Activated CD8-positive, alpha-beta T cell treated with anti-CD3 and anti-CD28 coated beads for 36 hours (primary cell): Measurements from ENCODE around the gene WDR1. TPM values are rescaled to one million over a fixed set of nuclear protein-coding genes. Genes with fewer than 3 reads are reported as not detected.

Experiments
- ATAC-seq: fragments of 200-7000 bp; cut with Tn5 transposase; one replicate; pipeline ENCODE4 v1.10.0; 2021; ENCODE audit warnings: mild to moderate bottlenecking, moderate library complexity
- CTCF ChIA-PET: fragments of 350-600 bp; sonication (Branson Sonifier 250); formaldehyde crosslinking; loops from one replicate; lab custom pipeline; 2021; ENCODE audit warnings: antibody characterized with exemption; lab: Charles Lee
- POLR2A ChIA-PET: fragments of 350-600 bp; sonication (Branson Sonifier 250); formaldehyde crosslinking; loops from one replicate; lab custom pipeline; 2021; ENCODE audit warnings: antibody characterized with exemption; lab: Charles Lee
- DNase-seq: peaks from one replicate; pipeline ENCODE4 v3.0.0-alpha.2; 2020
- H3K27ac Mint-ChIP-seq: one replicate; pipeline ENCODE4 v1.8.0; 2021; ENCODE audit warnings: mild to moderate bottlenecking, mixed read lengths
- H3K27me3 Mint-ChIP-seq: one replicate; pipeline ENCODE4 v1.8.0; 2021; ENCODE audit warnings: mixed read lengths
- H3K36me3 Mint-ChIP-seq: one replicate; pipeline ENCODE4 v1.8.0; 2021; ENCODE audit warnings: low read depth, mixed read lengths
- H3K4me1 Mint-ChIP-seq: one replicate; pipeline ENCODE4 v1.8.0; 2021; ENCODE audit warnings: low read depth, mixed read lengths
- H3K4me3 Mint-ChIP-seq: one replicate; pipeline ENCODE4 v1.8.0; 2021; ENCODE audit warnings: mild to moderate bottlenecking, moderate library complexity, mixed read lengths
- H3K9me3 Mint-ChIP-seq: one replicate; pipeline ENCODE4 v1.8.0; 2021; ENCODE audit warnings: mixed read lengths
- intact Hi-C: fragments of 100-400 bp; cut with micrococcal nuclease; formaldehyde crosslinking; loops from one replicate; pipeline ENCODE4 v1.10.0; 2022
- total RNA-seq, 2 experiments: library from RNA; stranded (reverse); gene quantifications; one replicate each; pipeline ENCODE4 v1.2.3, GENCODE V29; 2021
- TF ChIP-seq, protein P1 (sequence below): fragments of 200-600 bp; IDR thresholded peaks from one replicate; pipeline ENCODE4 v1.8.0; 2022; ENCODE audit warnings: antibody characterized with exemption, mild to moderate bottlenecking

Gene WDR1
- total RNA-seq, 2 experiments from 2014 or later, result 390 to 393 TPM

DNA sequence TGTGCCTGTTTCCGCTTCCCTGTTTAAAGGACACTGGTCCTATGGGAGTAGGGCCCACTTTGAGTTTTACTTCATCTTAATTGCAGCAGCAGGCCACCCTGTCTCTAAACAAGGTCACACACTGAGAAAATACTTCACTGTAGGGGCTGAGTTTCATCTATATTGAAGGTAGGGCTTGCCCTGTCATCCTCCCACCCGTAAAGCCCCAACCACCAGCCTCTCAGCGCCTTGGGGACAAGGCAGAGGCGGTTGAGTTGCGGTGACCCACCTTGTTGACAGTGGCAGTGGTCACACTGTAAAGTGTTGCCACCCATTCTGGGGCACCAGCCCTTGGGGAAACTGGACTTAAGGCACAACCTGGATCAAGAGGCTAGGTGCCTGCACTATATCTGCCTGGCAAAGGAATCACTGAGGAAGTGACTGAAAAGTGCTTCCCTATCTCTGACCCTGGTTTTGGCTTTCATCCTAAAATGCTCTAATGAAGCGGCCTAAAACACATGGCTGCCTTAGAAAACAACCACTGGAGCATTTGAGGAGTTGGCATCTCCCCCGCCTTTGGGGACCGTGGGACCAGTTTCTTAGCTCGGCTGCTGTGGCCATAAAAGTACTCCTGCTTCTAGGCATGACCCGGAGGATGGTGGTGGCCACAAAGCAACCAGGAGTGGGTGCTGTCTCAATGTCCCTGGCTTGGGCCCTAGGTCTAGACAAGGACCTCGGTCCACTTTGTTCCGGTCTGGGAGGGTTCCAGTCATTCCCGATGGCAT is 7.8 kb upstream of the WDR1 start:
- TF ChIP-seq, protein P1, sequence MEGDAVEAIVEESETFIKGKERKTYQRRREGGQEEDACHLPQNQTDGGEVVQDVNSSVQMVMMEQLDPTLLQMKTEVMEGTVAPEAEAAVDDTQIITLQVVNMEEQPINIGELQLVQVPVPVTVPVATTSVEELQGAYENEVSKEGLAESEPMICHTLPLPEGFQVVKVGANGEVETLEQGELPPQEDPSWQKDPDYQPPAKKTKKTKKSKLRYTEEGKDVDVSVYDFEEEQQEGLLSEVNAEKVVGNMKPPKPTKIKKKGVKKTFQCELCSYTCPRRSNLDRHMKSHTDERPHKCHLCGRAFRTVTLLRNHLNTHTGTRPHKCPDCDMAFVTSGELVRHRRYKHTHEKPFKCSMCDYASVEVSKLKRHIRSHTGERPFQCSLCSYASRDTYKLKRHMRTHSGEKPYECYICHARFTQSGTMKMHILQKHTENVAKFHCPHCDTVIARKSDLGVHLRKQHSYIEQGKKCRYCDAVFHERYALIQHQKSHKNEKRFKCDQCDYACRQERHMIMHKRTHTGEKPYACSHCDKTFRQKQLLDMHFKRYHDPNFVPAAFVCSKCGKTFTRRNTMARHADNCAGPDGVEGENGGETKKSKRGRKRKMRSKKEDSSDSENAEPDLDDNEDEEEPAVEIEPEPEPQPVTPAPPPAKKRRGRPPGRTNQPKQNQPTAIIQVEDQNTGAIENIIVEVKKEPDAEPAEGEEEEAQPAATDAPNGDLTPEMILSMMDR, result no peak
- Mint-ChIP-seq H3K36me3 (no peaks in the 10 kb centered on the region), H3K9me3 (no peaks in the 10 kb centered on the region), H3K4me1 (peaks cover 49% of the 10 kb centered on the region), H3K27ac (peak overlapping the region; percentile 72), H3K27me3 (no peaks in the 10 kb centered on the region), H3K4me3 (no peak overlapping the region)
- ChIA-PET CTCF (interaction anchor here (1.0 to 1.6 kb wide), 4 partner anchors 16 to 109 kb away, joined by 3 to 5 read pairs (median 4); no protein-coding TSS in a partner anchor), POLR2A (interaction anchor here (1.0 to 9.4 kb wide), 3 partner anchors 18 to 29 kb away, joined by 3 to 139 read pairs (median 6); no protein-coding TSS in a partner anchor)
- intact Hi-C loops, result loop anchor here (5.0 kb wide), 1 partner anchor 58 kb away; no protein-coding TSS in a partner anchor
- DNase-seq (peak; percentile 35), ATAC-seq (peak; percentile 57)

DNA sequence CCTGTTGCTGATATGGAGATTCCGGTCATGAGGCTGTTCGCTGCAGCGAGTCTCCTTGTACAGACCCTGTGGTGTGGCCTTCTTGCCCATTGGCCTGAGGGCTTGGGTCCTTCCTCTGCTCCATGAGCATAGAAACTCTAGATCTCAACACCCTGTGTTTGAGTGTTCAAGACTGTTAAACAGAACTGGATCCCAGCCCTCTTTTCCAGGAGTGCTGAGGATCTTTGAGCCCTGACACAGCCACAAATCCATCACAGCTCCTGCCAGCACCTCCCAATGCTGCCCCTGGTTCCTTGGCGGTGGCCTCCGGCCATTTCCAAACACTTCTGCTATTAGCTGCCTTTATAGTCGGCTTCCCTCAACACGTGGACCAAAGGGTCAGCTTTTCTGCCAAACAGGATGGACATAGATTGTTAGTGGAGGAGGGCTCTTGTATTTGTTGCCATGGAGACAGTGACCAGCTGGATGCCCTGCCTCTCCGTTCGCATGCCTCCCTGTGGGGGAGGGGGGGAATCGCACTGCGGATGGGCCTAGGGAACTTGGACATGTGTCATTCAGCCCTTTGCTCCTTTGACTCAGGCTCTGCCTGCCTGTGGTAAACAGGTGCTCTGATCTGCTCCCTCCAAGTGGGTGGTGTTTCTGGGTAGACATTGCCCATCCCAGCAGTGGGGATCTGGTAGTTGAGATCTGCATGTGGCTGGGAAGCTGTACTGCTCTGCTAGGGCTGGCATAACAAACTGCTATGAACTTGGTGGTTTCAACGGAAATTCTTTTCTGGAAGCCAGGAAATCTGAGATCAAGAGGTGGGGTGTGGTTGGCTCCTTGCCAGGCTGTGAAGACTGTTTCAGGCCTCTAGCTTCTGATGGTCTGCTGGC is 6.9 kb upstream of the WDR1 start:
- H3K4me1 Mint-ChIP-seq, result peaks cover 58% of the 10 kb centered on the region
- intact Hi-C loops, result loop anchor here (5.0 kb wide), 1 partner anchor 59 kb away; no protein-coding TSS in a partner anchor
- H3K36me3 Mint-ChIP-seq, result no peaks in the 10 kb centered on the region
- H3K9me3 Mint-ChIP-seq, result no peaks in the 10 kb centered on the region
- no peak overlapping the region for H3K4me3 Mint-ChIP-seq
- no peaks in the 10 kb centered on the region for H3K27me3 Mint-ChIP-seq
- ChIA-PET POLR2A (interaction anchor here (1.0 to 9.4 kb wide), 3 partner anchors 17 to 28 kb away, joined by 3 to 139 read pairs (median 6); no protein-coding TSS in a partner anchor), CTCF (interaction anchor here (0.7 to 1.4 kb wide), 4 partner anchors 27 to 338 kb away, joined by 3 to 5 read pairs (median 4); no protein-coding TSS in a partner anchor)
- DNase-seq (peak; percentile 51), ATAC-seq (peak; percentile 76)
- H3K27ac Mint-ChIP-seq, result peak overlapping the region; percentile 72
- TF ChIP-seq, protein P1, result no peak

DNA sequence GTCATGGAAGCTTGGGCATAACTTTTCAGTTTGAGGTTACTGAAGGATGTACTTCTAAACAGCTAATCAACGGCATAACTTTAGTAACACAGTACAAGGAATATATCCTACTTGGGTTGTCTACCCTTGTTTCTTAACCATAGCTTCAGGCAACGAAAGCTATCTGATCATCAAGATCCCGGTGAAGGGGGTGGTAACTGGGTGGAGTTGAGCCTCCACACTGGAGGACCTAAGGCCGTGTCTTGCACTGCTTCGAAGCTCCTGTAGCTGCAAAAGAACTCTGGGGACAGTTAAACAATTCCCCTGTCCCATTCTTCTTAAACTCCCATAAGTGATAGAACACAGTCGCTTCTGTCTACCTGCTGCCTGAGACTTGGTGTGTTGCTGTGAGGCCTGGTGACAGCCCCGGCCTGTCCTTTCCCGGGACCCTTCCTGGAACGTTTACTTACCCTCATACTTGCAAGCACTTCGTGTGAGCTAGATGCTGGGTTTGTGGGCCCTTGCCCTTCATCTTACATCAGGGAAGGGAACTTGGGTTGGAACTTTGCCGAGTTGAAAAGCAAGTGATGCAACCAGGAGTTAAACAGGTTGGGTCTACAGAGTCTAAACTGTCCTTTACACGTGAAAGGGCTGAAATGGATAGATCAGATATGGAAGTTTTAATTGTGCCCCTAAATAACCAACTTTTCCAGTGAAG is 5.8 kb upstream of the WDR1 start:
- Mint-ChIP-seq H3K4me1 (peaks cover 68% of the 10 kb centered on the region), H3K27ac (no peak overlapping the region), H3K27me3 (no peaks in the 10 kb centered on the region), H3K9me3 (no peaks in the 10 kb centered on the region), H3K36me3 (no peaks in the 10 kb centered on the region), H3K4me3 (no peak overlapping the region)
- ATAC-seq, result no peak
- intact Hi-C loops, result loop anchor here (5.0 kb wide), 1 partner anchor 60 kb away; no protein-coding TSS in a partner anchor
- POLR2A ChIA-PET, result interaction anchor here (9.4 to 24.9 kb wide), 2 partner anchors 16 to 31 kb away, joined by 139 to 403 read pairs; no protein-coding TSS in a partner anchor
- TF ChIP-seq, protein P1, result no peak
- DNase-seq, result no peak
- CTCF ChIA-PET, result interaction anchor here (0.6 to 1.4 kb wide), 3 partner anchors 33 to 416 kb away, joined by 3 to 4 read pairs (median 3); no protein-coding TSS in a partner anchor

DNA sequence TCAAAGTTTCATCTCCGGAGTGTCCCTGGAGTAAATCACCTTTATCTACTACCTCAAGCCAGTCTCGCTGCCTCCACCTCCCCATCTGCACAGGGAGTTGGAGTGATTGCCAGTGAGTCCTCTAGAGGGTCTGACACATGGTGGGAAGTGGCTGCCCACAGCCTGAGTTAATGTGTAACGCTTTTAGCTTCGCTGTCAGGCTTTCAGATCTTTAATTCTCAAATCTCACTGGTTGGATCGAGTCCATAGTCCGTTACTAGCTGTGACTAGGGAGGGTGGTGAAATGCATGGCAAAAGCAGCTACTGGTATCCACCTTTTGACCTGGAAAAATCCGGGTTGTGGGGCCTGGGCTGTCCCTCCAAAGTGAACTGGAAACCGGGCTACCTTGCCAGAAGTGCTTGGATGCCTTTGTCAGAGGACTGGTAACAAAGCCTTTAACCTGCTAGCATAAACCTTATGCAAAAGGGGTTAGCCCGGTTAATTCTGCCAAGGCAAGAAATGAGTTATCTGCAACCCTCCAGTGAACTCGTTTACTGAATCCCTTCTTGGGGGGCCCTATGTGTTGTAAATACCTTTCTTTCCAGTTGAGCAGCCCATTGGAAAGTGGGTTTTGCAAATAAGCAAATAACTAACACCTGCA is 5.1 kb upstream of the WDR1 start:
- CTCF ChIA-PET, result interaction anchor here (0.6 to 1.3 kb wide), 2 partner anchors 36 to 417 kb away, joined by 3 read pairs; no protein-coding TSS in a partner anchor
- Mint-ChIP-seq H3K4me3 (no peak overlapping the region), H3K27me3 (no peaks in the 10 kb centered on the region), H3K4me1 (peaks cover 69% of the 10 kb centered on the region), H3K9me3 (no peaks in the 10 kb centered on the region), H3K36me3 (peaks cover 2% of the 10 kb centered on the region), H3K27ac (no peak overlapping the region)
- intact Hi-C loops, result loop anchor here (5.0 kb wide), 1 partner anchor 61 kb away; no protein-coding TSS in a partner anchor
- POLR2A ChIA-PET, result interaction anchor here (9.4 to 24.9 kb wide), 2 partner anchors 15 to 30 kb away, joined by 139 to 403 read pairs; no protein-coding TSS in a partner anchor
- DNase-seq (no peak), ATAC-seq (no peak)
- TF ChIP-seq, protein P1, result no peak
